Measurements from ENCODE around the gene TMTC2. TPM values are rescaled to one million over a fixed set of nuclear protein-coding genes. Genes with fewer than 3 reads are reported as not detected.

Gene TMTC2
- total RNA-seq, 6 experiments from 2014 or later, result 0.74 to 1.9 (median 0.96) TPM

DNA sequence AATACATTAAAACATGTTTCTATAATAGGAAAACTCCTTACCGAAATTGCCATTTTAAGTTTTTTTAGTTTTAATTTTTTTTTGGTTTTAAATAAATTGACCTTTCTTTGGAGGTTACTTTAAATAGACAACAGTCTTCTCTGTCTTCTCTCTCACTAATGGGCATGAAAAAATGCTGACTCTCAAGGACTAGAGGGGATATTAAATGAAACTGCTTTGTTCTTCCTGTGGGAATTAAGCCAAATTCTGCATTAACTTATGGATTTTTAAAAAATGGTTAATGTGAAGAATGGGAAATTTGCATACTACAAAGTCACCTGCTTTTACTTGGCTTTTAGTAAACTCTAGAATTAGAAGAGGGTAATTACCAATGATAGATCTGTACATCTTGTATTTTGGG, 378.9 kb downstream of the TMTC2 start:
- ATAC-seq (no peak), DNase-seq (no peak)
- WGBS (ENCODE audit: insufficient coverage, low coverage, low lambda C conversion rate, missing lambda C conversion rate), result 63% methylated on average over 1 of the region's 1 CpG
- Histone ChIP-seq H3K9me3 (no peaks in the 10 kb centered on the region), H3K27me3 (no peaks in the 10 kb centered on the region), H3K36me3 (no peaks in the 10 kb centered on the region), H3K27ac (no peak overlapping the region), H3K4me1 (no peaks in the 10 kb centered on the region), H3K4me3 (no peak overlapping the region)
- intact Hi-C loops (cut with DNase I), result no loop called here
- no peak for TF ChIP-seq POLR2A (IDR thresholded peaks at IDR 0.05)
- TF ChIP-seq, protein P1, sequence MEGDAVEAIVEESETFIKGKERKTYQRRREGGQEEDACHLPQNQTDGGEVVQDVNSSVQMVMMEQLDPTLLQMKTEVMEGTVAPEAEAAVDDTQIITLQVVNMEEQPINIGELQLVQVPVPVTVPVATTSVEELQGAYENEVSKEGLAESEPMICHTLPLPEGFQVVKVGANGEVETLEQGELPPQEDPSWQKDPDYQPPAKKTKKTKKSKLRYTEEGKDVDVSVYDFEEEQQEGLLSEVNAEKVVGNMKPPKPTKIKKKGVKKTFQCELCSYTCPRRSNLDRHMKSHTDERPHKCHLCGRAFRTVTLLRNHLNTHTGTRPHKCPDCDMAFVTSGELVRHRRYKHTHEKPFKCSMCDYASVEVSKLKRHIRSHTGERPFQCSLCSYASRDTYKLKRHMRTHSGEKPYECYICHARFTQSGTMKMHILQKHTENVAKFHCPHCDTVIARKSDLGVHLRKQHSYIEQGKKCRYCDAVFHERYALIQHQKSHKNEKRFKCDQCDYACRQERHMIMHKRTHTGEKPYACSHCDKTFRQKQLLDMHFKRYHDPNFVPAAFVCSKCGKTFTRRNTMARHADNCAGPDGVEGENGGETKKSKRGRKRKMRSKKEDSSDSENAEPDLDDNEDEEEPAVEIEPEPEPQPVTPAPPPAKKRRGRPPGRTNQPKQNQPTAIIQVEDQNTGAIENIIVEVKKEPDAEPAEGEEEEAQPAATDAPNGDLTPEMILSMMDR (IDR thresholded peaks at IDR 0.05), result no peak

DNA sequence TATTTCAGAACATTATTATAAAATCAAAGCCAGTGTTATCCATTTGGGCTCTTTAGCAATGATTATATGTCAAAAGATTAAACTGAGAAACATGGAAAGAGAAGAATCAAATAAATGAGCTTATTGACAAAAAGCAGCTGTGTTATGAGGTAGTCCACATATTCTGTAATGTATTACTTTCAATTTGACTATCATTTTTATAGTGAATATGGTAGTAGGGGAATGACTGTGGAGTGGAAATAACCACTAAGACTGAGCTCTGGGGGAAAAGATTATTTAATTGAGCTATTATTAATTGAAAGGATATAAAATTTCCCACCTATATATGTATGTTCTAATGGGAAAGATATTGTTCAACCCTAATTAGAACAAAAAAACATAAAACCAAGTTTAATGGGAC, 381.3 kb downstream of the TMTC2 start:
- Histone ChIP-seq H3K27me3 (no peaks in the 10 kb centered on the region), H3K4me1 (no peaks in the 10 kb centered on the region), H3K4me3 (no peak overlapping the region), H3K9me3 (no peaks in the 10 kb centered on the region), H3K27ac (no peak overlapping the region), H3K36me3 (no peaks in the 10 kb centered on the region)
- intact Hi-C loops (cut with DNase I), result no loop called here
- DNase-seq (no peak), ATAC-seq (no peak)
- TF ChIP-seq, protein P1 (IDR thresholded peaks at IDR 0.05), result no peak
- no peak for TF ChIP-seq POLR2A (IDR thresholded peaks at IDR 0.05)

DNA sequence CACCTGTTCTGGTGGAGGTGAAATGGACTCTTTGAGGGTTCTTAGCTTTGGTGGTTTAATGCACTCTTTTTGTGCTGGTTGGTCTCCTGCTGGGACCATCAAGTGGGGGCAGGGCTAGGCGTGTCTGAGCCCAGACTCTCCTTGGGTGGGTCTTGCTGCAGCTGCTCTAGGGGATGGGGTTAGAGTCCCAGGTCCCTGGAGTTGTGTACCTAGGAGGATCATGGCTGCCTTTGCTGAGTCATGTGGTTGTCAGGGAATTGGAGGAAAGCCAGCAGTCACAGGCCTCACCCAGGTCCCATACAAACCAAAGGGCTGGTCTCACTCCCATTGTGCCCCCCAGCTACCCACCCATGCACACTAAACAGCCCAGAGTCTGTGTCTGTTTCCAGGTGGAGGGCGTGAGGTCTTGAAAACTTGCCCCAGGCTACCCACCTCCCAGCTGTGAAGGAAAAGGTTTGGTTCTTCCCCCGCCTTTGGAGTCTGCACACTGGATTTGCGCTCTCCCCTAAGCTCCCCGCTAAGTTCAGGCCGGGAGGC, 387.7 kb downstream of the TMTC2 start:
- ATAC-seq (no peak), DNase-seq (no peak)
- intact Hi-C loops (cut with DNase I), result no loop called here
- Histone ChIP-seq H3K4me1 (no peaks in the 10 kb centered on the region), H3K27ac (no peak overlapping the region), H3K27me3 (no peaks in the 10 kb centered on the region), H3K36me3 (no peaks in the 10 kb centered on the region), H3K9me3 (no peaks in the 10 kb centered on the region), H3K4me3 (no peak overlapping the region)
- WGBS (ENCODE audit: insufficient coverage, low coverage, low lambda C conversion rate, missing lambda C conversion rate), result 80% methylated on average over 1 of the region's 6 CpGs
- TF ChIP-seq, protein P1 (IDR thresholded peaks at IDR 0.05), result no peak
- no peak for TF ChIP-seq POLR2A (IDR thresholded peaks at IDR 0.05)

DNA sequence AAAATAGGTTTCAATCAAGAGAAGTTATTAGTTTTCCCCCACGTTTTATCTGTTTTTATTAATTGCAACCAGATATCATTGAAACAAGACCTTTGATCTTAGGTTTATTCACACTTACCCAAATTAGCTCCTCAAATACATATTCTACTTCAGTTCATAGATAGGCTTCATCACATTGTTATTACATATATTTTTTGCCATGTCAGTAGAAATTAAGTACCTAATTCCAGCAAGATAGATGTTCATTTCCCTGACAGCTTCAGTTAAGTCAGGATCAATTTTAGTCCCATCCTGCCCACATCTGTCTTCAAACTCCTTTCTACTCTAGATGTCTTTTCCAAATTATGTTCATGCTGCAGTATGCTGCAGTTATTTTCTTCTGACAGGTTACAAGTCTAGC, 388.8 kb downstream of the TMTC2 start:
- no peak for DNase-seq
- H3K4me3 ChIP-seq, result no peak overlapping the region

More for the DNA sequence above, 388.8 kb downstream of the TMTC2 start:
- Histone ChIP-seq H3K27me3 (no peaks in the 10 kb centered on the region), H3K9me3 (no peaks in the 10 kb centered on the region), H3K27ac (no peak overlapping the region), H3K36me3 (no peaks in the 10 kb centered on the region), H3K4me1 (no peaks in the 10 kb centered on the region)
- intact Hi-C loops (cut with DNase I), result no loop called here
- no peak for ATAC-seq
- WGBS (ENCODE audit: insufficient coverage, low coverage, low lambda C conversion rate, missing lambda C conversion rate), result 62% methylated on average over 1 of the region's 1 CpG
- TF ChIP-seq, protein P1 (IDR thresholded peaks at IDR 0.05), result no peak
- TF ChIP-seq POLR2A (IDR thresholded peaks at IDR 0.05), result no peak
